GM19035 (cell line): ENCODE results near the gene CRYBG3.
"Not testable (repeated sequence)": the region's sequence is repeated elsewhere in the genome, so short reads cannot be mapped to it uniquely, and the experiment has no call there.

ENCODE experiments used
- ATAC-seq: cut with Tn5 transposase; IDR thresholded peaks from one replicate; pipeline ENCODE4 v1.9.1; 2021; ENCODE audit not compliant: unreplicated experiment

CRYBG3 gene

DNA sequence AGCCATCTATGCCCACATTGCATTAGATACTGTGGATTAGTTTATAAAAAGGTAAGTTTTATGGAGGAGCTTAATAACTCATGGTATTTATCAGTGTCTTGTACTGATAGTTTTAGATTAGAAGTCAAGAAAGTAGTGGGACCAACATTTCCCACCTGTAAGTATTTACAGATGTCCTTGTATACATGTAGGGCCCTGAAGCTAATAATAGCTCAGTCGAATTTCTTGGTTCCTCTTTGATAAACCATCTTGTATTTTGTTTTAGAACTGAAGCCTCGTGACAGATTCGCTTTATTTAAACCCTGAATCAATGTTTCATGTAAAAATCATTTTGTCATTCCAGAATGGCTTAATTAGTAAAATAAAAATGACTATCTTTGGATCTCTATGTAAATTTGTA lies 73.4 kb downstream of the CRYBG3 start:
- peak; percentile 59 for ATAC-seq

GRCh38 chr3:97896129-97896528 lies 74.3 kb downstream of the CRYBG3 start:
- ATAC-seq: no peak

GRCh38 chr3:97896547-97896946 lies 74.7 kb downstream of the CRYBG3 start:
- no peak for ATAC-seq

DNA sequence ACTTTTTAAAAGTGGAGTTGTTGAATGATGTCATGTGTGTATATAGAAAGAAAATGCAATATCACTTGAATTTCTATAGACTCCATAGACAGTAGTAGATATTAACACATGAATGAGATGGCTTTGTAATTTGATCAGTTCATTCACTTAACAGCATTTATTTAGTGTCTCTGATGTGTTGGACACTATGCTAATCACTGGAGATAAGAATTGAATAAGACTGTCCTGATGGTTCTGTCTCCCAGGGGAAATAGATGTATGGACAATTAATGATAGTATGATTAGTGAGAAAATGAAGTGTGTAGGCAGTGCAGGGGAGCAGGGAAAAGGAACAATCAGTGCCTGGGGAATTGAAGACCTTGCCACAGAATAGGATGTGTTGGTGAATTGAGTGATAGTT lies 77.5 kb downstream of the CRYBG3 start:
- ATAC-seq: no peak

GRCh38 chr3:97901313-97902248 lies 79.8 kb downstream of the CRYBG3 start:
- no peak for ATAC-seq

- ATAC-seq: not testable (repeated sequence)
Measured at GRCh38 chr3:97909830-97910229, 88.0 kb downstream of the CRYBG3 start.

- not testable (repeated sequence) for ATAC-seq
Measured at GRCh38 chr3:97910236-97910831, 88.5 kb downstream of the CRYBG3 start.

GRCh38 chr3:97910931-97911351 lies 89.1 kb downstream of the CRYBG3 start:
- ATAC-seq: no peak

DNA sequence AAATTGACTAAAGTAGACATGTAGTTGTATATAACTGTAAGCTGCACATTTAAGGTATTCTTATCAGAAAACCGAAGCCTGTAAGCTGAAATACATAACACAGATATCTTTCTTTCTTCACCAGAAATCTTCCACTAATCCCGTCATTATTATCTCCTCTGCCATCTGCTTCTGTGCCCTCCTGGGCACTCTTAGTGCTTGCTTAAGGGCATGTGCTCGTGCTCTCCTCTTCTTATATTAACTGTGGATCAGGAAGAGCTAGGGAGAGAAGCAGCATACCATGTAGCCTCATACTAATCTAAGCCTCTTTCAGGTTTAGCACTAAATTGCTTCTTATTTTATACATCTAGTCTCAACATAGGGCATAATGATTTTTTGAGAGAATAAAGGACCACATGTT lies 89.6 kb downstream of the CRYBG3 start:
- ATAC-seq: no peak

- no peak for ATAC-seq
Measured at GRCh38 chr3:97914388-97914787, 92.6 kb downstream of the CRYBG3 start.

GRCh38 chr3:97916576-97916975 lies 94.8 kb downstream of the CRYBG3 start:
- ATAC-seq: no peak

DNA sequence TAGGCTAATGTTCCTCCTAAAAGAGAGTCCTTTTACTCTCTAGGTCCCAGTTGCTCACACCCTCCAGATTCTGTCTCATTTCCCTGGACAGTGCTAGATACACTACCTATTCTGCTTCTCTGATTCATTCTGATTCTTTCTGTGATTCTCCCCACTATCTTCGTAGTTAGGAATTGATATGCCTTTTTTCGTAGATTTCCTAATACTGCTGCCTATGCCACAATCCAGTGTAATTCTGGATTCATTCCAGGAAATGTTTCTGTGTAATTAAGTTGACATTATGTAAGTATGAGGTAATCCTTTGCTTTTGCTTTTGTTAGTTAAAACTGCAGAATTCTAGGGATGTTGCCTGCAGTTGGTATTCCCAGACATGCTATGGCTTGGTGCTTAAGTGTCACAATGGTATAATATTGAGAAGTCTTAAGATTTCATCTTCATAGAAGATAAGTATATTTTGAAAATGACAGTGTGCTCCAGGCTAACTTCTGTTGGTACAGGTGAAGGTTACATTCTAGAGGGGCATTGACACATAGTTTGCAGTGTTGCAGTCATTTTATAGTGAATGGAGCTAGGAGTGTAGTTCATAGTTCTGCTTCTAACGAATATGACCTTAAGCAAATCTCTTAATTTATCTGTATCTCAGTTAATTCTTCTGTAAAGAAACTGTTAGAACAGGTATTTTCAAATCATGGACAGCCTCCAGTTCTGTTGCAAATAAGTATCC lies 96.2 kb downstream of the CRYBG3 start:
- no peak for ATAC-seq

GRCh38 chr3:97927704-97928103 lies 105.9 kb downstream of the CRYBG3 start:
- ATAC-seq: no peak

- no peak for ATAC-seq
Measured at GRCh38 chr3:97928986-97929385, 107.2 kb downstream of the CRYBG3 start.

GRCh38 chr3:97930018-97930417 lies 108.2 kb downstream of the CRYBG3 start:
- no peak for ATAC-seq

DNA sequence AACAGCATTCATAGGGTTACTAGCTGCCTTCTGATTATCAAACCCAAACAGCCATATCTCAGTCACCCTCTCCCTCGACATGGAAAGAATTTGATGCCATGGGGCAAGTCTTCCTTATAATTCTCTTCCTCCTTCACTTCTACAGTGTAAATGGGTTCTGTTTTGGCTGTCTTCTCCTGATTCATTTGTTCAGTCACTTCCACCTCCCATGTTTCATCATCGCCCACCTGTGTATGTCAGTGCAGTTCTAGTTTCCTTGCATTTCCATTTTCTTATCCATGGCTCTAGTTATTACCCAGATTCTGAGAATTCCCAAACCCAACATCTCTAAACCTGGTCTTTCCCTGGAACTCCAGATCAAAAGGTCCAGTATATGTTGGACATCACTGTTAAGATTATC lies 109.4 kb downstream of the CRYBG3 start:
- ATAC-seq: no peak

DNA sequence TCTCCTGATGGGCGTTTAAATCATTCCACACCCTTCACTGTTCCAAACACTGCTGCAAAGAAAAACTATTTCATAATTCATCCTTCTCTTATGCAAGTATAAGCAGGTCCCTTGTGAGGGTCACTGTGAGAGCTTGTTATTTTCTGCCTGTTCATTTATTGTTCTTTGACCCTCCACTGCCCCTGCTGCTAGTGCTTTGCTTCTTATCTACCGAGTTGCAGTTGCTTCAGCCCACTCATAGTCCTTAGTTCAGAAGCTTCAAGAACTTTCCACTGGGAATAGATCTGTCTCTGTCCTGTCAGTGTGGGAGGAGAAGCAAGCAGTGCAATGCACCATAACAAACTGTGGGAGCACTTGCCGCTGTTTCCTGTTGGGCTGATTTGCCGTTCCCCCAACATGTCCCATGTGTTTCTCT lies 110.6 kb downstream of the CRYBG3 start:
- ATAC-seq: no peak

GRCh38 chr3:97934980-97935695 lies 113.3 kb downstream of the CRYBG3 start:
- no peak for ATAC-seq

GRCh38 chr3:97935842-97936241 lies 114.0 kb downstream of the CRYBG3 start:
- no peak for ATAC-seq

GRCh38 chr3:97937205-97937604 lies 115.4 kb downstream of the CRYBG3 start:
- ATAC-seq: no peak

GRCh38 chr3:97938444-97938843 lies 116.6 kb downstream of the CRYBG3 start:
- no peak for ATAC-seq
